Heart left ventricle (tissue), 16 donors: ENCODE measurements around the gene GPR183. TPM values are rescaled to one million over a fixed set of nuclear protein-coding genes. Genes with fewer than 3 reads are reported as not detected.

ENCODE experiments used
- ATAC-seq, 4 donors: fragments of 200-7000 bp; cut with Tn5 transposase; one replicate each; pipeline ENCODE4 v1.9.1; 2020 to 2022; ENCODE audit warnings: moderate library complexity in 4 of 4, mild to moderate bottlenecking in 3 of 4, moderate number of reproducible peaks in 1 of 4
- DNase-seq, 5 donors: peaks; one replicate each; pipeline ENCODE4 v3.0.0-alpha.2; 2020
- H3K27ac ChIP-seq, 12 donors: fragments of 200-600 bp; sonication (generic) in 4 of 12; one replicate each; pipeline versions ENCODE4 v1.5.0 to v1.8.0; 2016 to 2022; ENCODE audit warnings: mild to moderate bottlenecking in 2 of 12
- H3K27me3 ChIP-seq, 9 donors: fragments of 200-600 bp; sonication (generic) in 2 of 9; one replicate each; pipeline versions ENCODE4 v1.5.1 to v1.8.0; 2016 to 2022; ENCODE audit warnings: mild to moderate bottlenecking in 3 of 9
- H3K36me3 ChIP-seq, 9 donors: fragments of 200-600 bp; sonication (generic) in 2 of 9; one replicate each; pipeline versions ENCODE4 v1.5.0 to v1.8.0; 2018 to 2022; ENCODE audit warnings: mild to moderate bottlenecking in 2 of 9
- H3K4me1 ChIP-seq, 12 donors: fragments of 200-600 bp; sonication (generic) in 4 of 12; one replicate each; pipeline versions ENCODE4 v1.5.0 to v1.8.0; 2016 to 2022; ENCODE audit warnings: mild to moderate bottlenecking in 3 of 12
- H3K4me3 ChIP-seq, 12 donors: fragments of 200-600 bp; sonication (generic) in 4 of 12; one replicate each; pipeline versions ENCODE4 v1.5.0 to v1.8.0; 2017 to 2022; ENCODE audit warnings: mild to moderate bottlenecking in 9 of 12, moderate library complexity in 4 of 12
- H3K9me3 ChIP-seq, 12 donors: fragments of 200-600 bp; sonication (generic) in 4 of 12; one replicate each; pipeline versions ENCODE4 v1.5.0 to v1.8.0; 2016 to 2022; ENCODE audit warnings: mild to moderate bottlenecking in 1 of 12
- CTCF ChIP-seq, 12 donors: fragments of 200-600 bp; sonication (generic) in 4 of 12; IDR thresholded peaks; one replicate each; pipeline versions ENCODE4 v1.5.0 to v1.8.0; 2018 to 2022; ENCODE audit warnings: antibody characterized with exemption in 12 of 12, mild to moderate bottlenecking in 5 of 12
- POLR2A ChIP-seq, 2 donors: fragments of 450-650 bp; IDR thresholded peaks; one replicate each; pipeline ENCODE4 v1.6.1; 2017; ENCODE audit warnings: antibody characterized with exemption in 2 of 2, mild to moderate bottlenecking in 2 of 2, moderate library complexity in 2 of 2
- WGBS, 4 donors: extraction: QIAGEN DNeasy Blood & Tissue Kit in 2 of 4; methylation state at CpG; one replicate each; pipeline versions ENCODE4 v1.1.5 to v1.1.7; 2013 to 2018; 5-methylcytosine and 5-hydroxymethylcytosine counted together
- intact Hi-C, 10 donors: fragments of 100-400 bp; cut with DNase I; formaldehyde crosslinking; loops; one replicate each; pipeline versions ENCODE4 v1.11.1 to v1.14.2; 2022
- polyA plus RNA-seq, 2 donors: library from polyadenylated mRNA; stranded (reverse); fragments of 200-250 nt; gene quantifications; one replicate each; pipeline ENCODE4 v1.2.3, GENCODE V29; 2013
- total RNA-seq, 9 donors: library from RNA; depleted of rRNA in 2 of 9; stranded (reverse); fragments of >200 nt in 2 of 9; fragmentation: NEBNext Ultra II Directional in 3 of 9; extraction: Animal tissue kit (Norgen Biotek cat#: 25700) in 3 of 9; gene quantifications; one replicate each; pipeline versions ENCODE4 v1.1.0 to v1.2.4, GENCODE V29; 2016 to 2023
- donor health status: ischemic (EF 13 %, LVEDD 7.1; RV severe dilation, severe dysfunction).
- donor health status: healthy with polysubstance abuse.
- donor health status: DM: no; HTN: yes; CAD: no.
- donor health status: DM: no; HTN: no; CAD: no.
- donor health status: ischemic (EF 25% LVEDD 6.9; RV normal size, moderate dysfunction).
- donor health status: ischemic (EF 25% LVEDD 5.7; RV mildly dilated, moderate dysfunction).
- donor health status: healthy.
- donor health status: DM: yes; HTN: yes; CAD: no.
- donor health status: ischemic (EF 35%, LVEDD 5.7; RV mildly dilated, moderate dysfunction).
- donor health status: nonischemic (EF 11% LVEDD 7.7; RV severe dilation, severe dysfunction).
- donor health status: DM: yes; HTN: yes; CAD: no.
- donor health status: PGD.
- donor health status: ischemic (EF 29% LVEDD 5.4; RV normal size, mild dysfunction).
- donor health status: nonischemic (EF 23%, LVEDD 6.1; RV moderate dilation, normal function).

GPR183 gene
- total and polyA plus RNA-seq, 11 donors, result 0.69 to 7.6 (median 1.5) TPM

DNA sequence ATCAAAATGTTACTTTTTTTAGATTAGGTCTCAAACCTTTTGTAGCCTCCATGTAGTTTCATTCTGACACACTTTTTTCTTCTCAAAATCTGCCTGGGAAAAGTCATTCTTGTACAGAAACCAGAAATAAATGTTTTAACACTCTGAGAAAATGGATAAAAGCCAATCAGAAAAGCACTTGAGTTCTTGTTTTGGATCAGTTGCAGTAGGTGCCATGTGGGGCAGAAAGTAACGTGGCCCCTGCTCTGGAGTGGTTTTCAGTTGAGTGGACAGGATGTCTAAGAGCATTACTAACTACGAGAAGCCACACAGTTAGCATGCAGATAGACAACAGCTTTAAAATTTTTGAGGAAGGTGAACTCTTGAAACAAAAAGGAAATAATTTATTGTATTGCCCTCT is 19.1 kb downstream of the GPR183 start:
- peaks cover 0 to 5% (median 0%) of the 10 kb centered on the region in 9 donors for H3K36me3 ChIP-seq
- no peak overlapping the region for H3K4me3 ChIP-seq
- DNase-seq, result no peak
- intact Hi-C loops, result loop anchor here in 1 of 10 donors (10.0 kb wide), 1 partner anchor 97 kb away; no protein-coding TSS in a partner anchor
- no peaks in the 10 kb centered on the region for H3K27me3 ChIP-seq
- no peak for TF ChIP-seq POLR2A (IDR thresholded peaks at IDR 0.05)
- H3K9me3 ChIP-seq, result no peaks in the 10 kb centered on the region
- H3K4me1 ChIP-seq, result peaks cover 0 to 75% (median 32%) of the 10 kb centered on the region in 12 donors
- WGBS, 4 donors, result 40 to 48% (median 44%) methylated on average over 2 of the region's 2 CpGs
- ATAC-seq, result peak in 3 of 4 donors; percentile 35 to 61 (median 47)
- H3K27ac ChIP-seq, result peak overlapping the region in 7 of 12 donors; percentile 12 to 74 (median 35)

DNA sequence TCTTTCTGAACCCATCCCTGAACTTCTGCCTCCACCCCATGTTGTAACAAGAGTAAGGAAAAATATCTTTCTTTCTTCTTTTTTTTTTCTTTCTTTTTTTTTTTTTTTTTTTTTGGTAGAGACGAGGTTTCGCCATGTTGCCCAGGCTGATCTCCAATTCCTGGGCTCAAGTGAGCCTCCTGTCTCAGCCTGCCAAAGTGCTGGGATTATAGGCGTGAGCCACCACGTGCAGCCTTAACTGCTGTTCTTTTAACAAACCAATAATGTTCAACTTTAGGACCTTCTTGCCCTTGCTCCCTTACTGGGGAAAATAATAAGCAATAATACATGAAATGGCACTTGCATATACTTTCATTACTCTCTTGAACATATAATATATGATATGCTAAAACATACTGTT is 19.6 kb downstream of the GPR183 start:
- intact Hi-C loops, result loop anchor here in 1 of 10 donors (10.0 kb wide), 1 partner anchor 97 kb away; no protein-coding TSS in a partner anchor
- ATAC-seq, result peak in 1 of 4 donors; percentile 25

GRCh38 chr13:99285432-99286182 is 21.6 kb downstream of the GPR183 start:
- H3K27ac ChIP-seq, result peak overlapping the region in 11 of 12 donors; percentile 45 to 73 (median 63)

More for the DNA sequence above, 19.6 kb downstream of the GPR183 start:
- no peak for TF ChIP-seq POLR2A (IDR thresholded peaks at IDR 0.05)
- TF ChIP-seq CTCF (IDR thresholded peaks at IDR 0.05), result no peak
- DNase-seq, result no peak
- no peaks in the 10 kb centered on the region for H3K27me3 ChIP-seq
- WGBS, 4 donors, result 56 to 73% (median 61%) methylated on average over 4 of the region's 4 CpGs
- H3K9me3 ChIP-seq, result no peaks in the 10 kb centered on the region
- H3K36me3 ChIP-seq, result peaks cover 0 to 5% (median 0%) of the 10 kb centered on the region in 9 donors
- no peak overlapping the region for H3K4me3 ChIP-seq
- H3K27ac ChIP-seq, result peak overlapping the region in 5 of 12 donors; percentile 14 to 74 (median 40)
- H3K4me1 ChIP-seq, result peaks cover 0 to 78% (median 38%) of the 10 kb centered on the region in 12 donors

More at GRCh38 chr13:99285432-99286182, 21.6 kb downstream of the GPR183 start:
- H3K9me3 ChIP-seq, result no peaks in the 10 kb centered on the region
- no peak overlapping the region for H3K4me3 ChIP-seq
- DNase-seq, result peak in 2 of 5 donors; percentile 17 to 37
- peaks cover 0 to 7% (median 0%) of the 10 kb centered on the region in 9 donors for H3K36me3 ChIP-seq
- intact Hi-C loops, result loop anchor here in 1 of 10 donors (10.0 kb wide), 1 partner anchor 99 kb away; no protein-coding TSS in a partner anchor
- WGBS, 4 donors, result 64 to 67% (median 66%) methylated on average over 10 of the region's 10 CpGs
- no peaks in the 10 kb centered on the region for H3K27me3 ChIP-seq
- H3K4me1 ChIP-seq, result peaks cover 0 to 97% (median 47%) of the 10 kb centered on the region in 12 donors
- TF ChIP-seq CTCF (IDR thresholded peaks at IDR 0.05), result no peak
- no peak for TF ChIP-seq POLR2A (IDR thresholded peaks at IDR 0.05)
- peak; percentile 49 to 84 (median 68) for ATAC-seq
